Body of pancreas (tissue), 4 donors: ENCODE data around the gene BMP8B.

Experiments used
- CTCF ChIP-seq, 7 experiments: fragments of 450-650 bp in 4 of 7; fragments of 200-600 bp in 3 of 7; sonication (generic) in 3 of 7; IDR thresholded peaks; one replicate each; pipeline ENCODE4 v1.5.1; 2016 to 2019; ENCODE audit warnings: antibody characterized with exemption in 7 of 7
- POLR2A ChIP-seq, 3 donors: fragments of 450-650 bp; IDR thresholded peaks; one replicate each; pipeline ENCODE4 v1.6.1; 2016; ENCODE audit warnings: antibody characterized with exemption in 3 of 3, mild to moderate bottlenecking in 2 of 3

- no peak for TF ChIP-seq POLR2A (IDR thresholded peaks at IDR 0.05)
- TF ChIP-seq CTCF (IDR thresholded peaks at IDR 0.05) = no peak
Observed at GRCh38 chr1:39761557-39762260, 27.0 kb downstream of the BMP8B start.
